ENCODE measurements around the gene MECP2.

Gene MECP2

DNA sequence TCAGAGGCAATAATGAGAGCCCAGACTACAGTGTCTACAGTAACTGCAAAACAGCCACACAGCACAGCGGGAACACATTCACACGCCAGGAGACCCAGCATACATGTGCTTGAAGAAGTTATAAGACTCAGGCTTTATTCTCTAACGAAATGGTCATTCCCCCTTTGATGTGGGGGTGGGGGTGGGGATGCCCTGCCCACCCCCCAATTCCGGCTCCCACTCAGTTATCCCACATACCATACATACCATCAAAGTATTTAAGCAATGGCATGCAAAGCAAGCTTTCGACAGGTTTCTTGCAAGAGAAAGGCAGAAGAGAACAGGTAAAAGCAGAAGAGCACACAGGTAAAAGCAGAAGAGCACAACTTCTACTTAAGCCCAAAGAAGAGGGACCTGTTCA, 3.6 kb downstream of the MECP2 start:
- H3K4me3 ChIP-seq (ENCODE audit: low read depth, low read length): no peak overlapping the region

DNA sequence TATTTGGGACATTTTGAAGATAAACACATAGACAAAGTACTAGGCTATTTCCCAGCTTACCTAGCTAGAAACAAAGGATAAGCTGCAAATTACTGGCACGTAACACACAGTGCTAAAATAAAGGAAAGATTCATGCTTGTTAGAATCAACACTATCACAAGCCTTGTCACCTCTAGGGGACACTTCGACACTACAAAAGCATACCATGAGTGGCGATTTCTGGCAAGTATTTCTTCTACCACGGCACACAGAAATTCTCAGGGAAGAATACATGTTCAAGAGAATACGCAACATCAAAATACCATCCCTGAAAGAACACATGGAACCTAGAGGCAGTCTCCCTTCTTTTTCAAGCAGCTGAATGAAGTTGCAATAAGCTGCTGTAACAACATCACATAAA, 5.1 kb downstream of the MECP2 start:
- no peak overlapping the region for H3K4me3 ChIP-seq (ENCODE audit: low read depth, low read length)
- TF ChIP-seq, protein P1, sequence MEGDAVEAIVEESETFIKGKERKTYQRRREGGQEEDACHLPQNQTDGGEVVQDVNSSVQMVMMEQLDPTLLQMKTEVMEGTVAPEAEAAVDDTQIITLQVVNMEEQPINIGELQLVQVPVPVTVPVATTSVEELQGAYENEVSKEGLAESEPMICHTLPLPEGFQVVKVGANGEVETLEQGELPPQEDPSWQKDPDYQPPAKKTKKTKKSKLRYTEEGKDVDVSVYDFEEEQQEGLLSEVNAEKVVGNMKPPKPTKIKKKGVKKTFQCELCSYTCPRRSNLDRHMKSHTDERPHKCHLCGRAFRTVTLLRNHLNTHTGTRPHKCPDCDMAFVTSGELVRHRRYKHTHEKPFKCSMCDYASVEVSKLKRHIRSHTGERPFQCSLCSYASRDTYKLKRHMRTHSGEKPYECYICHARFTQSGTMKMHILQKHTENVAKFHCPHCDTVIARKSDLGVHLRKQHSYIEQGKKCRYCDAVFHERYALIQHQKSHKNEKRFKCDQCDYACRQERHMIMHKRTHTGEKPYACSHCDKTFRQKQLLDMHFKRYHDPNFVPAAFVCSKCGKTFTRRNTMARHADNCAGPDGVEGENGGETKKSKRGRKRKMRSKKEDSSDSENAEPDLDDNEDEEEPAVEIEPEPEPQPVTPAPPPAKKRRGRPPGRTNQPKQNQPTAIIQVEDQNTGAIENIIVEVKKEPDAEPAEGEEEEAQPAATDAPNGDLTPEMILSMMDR (IDR thresholded peaks at IDR 0.05; ENCODE audit: low read depth, low read length): no peak

More for the DNA sequence above, 3.6 kb downstream of the MECP2 start:
- TF ChIP-seq, protein P1 (IDR thresholded peaks at IDR 0.05; ENCODE audit: low read depth, low read length): no peak

DNA sequence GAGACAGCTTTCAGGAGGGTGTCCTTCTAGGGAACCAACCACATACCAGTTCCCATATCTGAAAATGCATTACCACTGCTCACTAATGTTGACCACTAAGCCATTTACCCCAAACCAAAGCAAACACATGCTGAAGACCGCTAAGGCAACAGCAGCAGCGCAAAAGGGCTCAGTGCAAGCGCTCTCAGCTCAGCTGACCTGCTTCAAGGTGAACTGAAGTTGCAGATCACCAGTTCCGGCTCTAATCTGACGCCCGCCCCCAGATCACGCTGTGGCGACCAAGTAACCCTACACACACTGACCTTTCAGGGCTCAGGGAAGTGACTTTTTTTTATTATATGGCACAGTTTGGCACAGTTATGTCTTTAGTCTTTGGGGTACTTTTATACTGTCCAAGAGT, 5.8 kb downstream of the MECP2 start:
- TF ChIP-seq, protein P1 (IDR thresholded peaks at IDR 0.05; ENCODE audit: low read depth, low read length): no peak
- H3K4me3 ChIP-seq (ENCODE audit: low read depth, low read length): no peak overlapping the region

DNA sequence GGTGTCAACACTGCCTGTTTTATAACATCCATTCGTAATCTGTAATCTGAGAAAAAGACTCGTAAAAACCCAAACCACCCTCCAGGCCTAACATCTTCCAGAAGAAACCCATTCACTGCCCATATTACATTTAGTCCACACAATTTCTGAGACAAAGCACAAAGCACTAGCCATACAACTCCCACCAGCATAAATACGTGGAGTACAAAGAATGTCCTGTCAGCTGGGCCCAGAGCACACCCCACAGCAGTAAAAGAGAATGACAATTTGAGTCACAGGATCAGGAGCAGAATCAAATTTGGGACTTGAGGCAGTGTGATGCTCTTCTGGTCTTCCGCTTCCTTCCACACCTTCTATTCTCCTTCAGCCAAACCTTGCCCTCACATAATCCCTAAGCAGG, 6.8 kb downstream of the MECP2 start:
- TF ChIP-seq, protein P1 (IDR thresholded peaks at IDR 0.05; ENCODE audit: low read depth, low read length): no peak
- H3K4me3 ChIP-seq (ENCODE audit: low read depth, low read length): no peak overlapping the region

DNA sequence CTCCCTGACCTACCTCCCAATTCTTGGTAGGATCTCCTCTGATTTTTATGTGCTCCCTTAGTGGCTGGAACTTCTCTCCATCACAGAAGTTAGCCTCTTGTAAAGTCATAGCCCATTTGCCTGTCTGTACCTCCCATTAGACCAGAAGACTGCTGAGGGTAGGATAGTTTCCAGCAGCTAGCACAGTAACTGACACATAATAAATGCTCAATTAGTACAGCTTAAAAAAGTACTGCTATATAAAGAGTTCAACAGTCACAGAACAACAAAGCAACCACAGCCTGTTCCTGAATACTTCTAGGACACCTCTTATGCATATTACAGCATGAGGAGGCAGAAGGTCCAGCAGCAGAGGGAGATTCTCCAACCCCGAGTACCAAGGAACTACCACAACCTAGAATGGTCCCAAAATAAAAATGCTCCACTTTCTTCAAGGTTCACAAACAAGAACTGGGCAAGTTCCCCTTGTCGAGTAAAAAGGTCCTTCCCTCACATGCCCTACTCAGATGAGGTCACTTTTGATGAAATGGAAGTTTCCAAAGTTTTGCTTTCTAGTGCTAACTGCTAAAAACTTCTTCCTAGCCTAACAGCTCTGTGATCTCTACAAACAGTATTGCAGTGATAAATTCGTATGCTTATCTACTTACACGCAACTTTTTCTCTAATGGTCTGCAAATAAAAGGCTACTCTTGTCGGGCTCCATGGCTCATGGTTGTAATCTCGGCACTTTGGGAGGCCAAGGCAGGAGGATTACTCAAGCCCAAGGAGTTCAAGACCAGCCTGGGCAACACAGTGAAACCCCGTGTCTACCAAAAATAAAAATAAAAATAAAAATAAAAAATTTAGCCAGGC, 12.8 kb downstream of the MECP2 start:
- TF ChIP-seq, protein P1 (IDR thresholded peaks at IDR 0.05; ENCODE audit: low read depth, low read length): no peak
- H3K4me3 ChIP-seq (ENCODE audit: low read depth, low read length): no peak overlapping the region

DNA sequence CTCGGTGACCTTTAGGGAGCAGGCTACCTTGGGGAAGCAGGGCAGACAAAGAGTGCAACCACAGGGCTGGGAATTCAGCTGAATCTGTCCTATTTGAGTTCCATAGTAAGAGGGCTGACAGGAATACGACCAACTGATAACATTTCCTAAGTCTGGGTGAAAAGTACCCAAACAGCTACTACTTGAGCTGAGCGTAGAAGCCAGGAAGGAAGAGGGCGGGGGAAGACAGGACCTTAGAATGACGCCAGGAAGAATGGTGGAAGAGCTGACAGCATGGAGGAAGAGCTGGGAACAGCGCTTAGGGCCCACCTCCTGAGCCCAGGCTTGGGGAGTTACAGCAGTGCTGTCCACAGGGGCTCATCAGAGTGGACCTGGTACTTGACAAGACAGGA, 14.4 kb downstream of the MECP2 start:
- H3K4me3 ChIP-seq (ENCODE audit: low read depth, low read length): no peak overlapping the region
- TF ChIP-seq, protein P1 (IDR thresholded peaks at IDR 0.05; ENCODE audit: low read depth, low read length): no peak

DNA sequence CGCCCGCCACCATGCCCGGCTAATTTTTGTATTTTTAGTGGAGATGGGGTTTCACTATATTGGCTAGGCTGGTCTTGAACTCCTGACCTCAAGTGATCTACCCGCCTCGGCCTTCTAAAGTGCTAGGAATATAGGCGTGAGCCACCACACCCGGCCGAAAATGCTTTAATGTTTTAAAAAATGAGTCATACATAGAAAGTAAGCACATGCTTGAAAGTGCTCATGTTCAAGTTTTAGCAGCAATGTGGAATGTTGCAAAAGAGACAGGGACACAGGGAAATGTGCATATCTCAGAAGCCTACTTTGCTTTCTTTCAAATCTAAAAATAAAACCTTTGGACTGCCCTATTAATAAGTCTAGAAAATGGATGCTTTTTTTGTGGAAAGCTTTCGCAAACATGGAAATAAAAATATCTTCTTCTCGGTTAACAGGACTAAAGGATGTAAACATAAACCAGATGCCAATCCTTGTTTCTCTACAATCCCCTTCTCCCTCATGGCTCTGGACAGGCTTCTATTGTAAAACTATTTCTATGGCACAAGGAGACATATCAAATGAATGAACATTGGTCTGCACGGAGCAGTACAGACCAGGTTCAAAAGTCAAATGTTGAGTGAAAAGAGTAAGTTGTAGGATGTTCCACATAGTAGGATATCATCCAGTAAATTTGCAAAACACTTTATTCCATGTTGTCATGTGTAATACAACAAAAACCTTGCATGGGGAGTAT, 15.0 kb downstream of the MECP2 start:
- no peak overlapping the region for H3K4me3 ChIP-seq (ENCODE audit: low read depth, low read length)
- TF ChIP-seq, protein P1 (IDR thresholded peaks at IDR 0.05; ENCODE audit: low read depth, low read length): no peak

All from WI38 (cell line).